Epithelial cell of prostate (primary cell): Measurements from ENCODE around the gene LMNTD2.
"Not testable (repeated sequence)": the region's sequence is repeated elsewhere in the genome, so short reads cannot be mapped to it uniquely, and the experiment has no call there.

Source experiments
- DNase-seq: peaks from one replicate; pipeline ENCODE4 v3.0.0-alpha.2; 2011; ENCODE audit warnings: low read depth, low spot score
- H3K27ac ChIP-seq: fragments of 450-650 bp; 2 replicates; pipeline ENCODE4 v1.5.1; 2017; ENCODE audit warnings: mild to moderate bottlenecking

Gene LMNTD2

GRCh38 chr11:587978-588380, 27.4 kb upstream of the LMNTD2 start:
- H3K27ac ChIP-seq: no peak overlapping the region
- no peak for DNase-seq

- no peak overlapping the region for H3K27ac ChIP-seq
- no peak for DNase-seq
Observed at GRCh38 chr11:587546-587945, 27.0 kb upstream of the LMNTD2 start.

GRCh38 chr11:586376-587316, 26.1 kb upstream of the LMNTD2 start:
- H3K27ac ChIP-seq: no peak overlapping the region
- DNase-seq: no peak

GRCh38 chr11:584287-584686, 23.7 kb upstream of the LMNTD2 start:
- H3K27ac ChIP-seq: no peak overlapping the region
- DNase-seq: no peak

- no peak for DNase-seq
- no peak overlapping the region for H3K27ac ChIP-seq
Observed at GRCh38 chr11:581752-582151, 21.2 kb upstream of the LMNTD2 start.

- no peak for DNase-seq
Observed at GRCh38 chr11:581342-581741, 20.8 kb upstream of the LMNTD2 start.

GRCh38 chr11:579830-580601, 19.5 kb upstream of the LMNTD2 start:
- DNase-seq: no peak
- H3K27ac ChIP-seq: no peak overlapping the region

More at GRCh38 chr11:581342-581741, 20.8 kb upstream of the LMNTD2 start:
- no peak overlapping the region for H3K27ac ChIP-seq

- DNase-seq: no peak
- H3K27ac ChIP-seq: peak overlapping the region; percentile 81
Observed at GRCh38 chr11:578276-579035, 17.9 kb upstream of the LMNTD2 start.

GRCh38 chr11:577611-577894, 17.0 kb upstream of the LMNTD2 start:
- peak overlapping the region; percentile 81 for H3K27ac ChIP-seq
- DNase-seq: no peak

- DNase-seq: no peak
- H3K27ac ChIP-seq: peak overlapping the region; percentile 81
Observed at GRCh38 chr11:576811-577610, 16.5 kb upstream of the LMNTD2 start.

GRCh38 chr11:575996-576768, 15.6 kb upstream of the LMNTD2 start, which contains the start of gene PHRF1:
Gene PHRF1, plus strand, starts transcription at chr11:576470. Its CDS starts 5,043 bp downstream, at chr11:581513.
- peak within 1 kb of the TSS; percentile 81 for H3K27ac ChIP-seq
- DNase-seq: peak; percentile 64

GRCh38 chr11:575313-575995, 14.9 kb upstream of the LMNTD2 start:
- no peak overlapping the region for H3K27ac ChIP-seq
- DNase-seq: no peak

- no peak for DNase-seq
- no peak overlapping the region for H3K27ac ChIP-seq
Observed at GRCh38 chr11:574632-575312, 14.2 kb upstream of the LMNTD2 start.

GRCh38 chr11:574031-574570, 13.6 kb upstream of the LMNTD2 start:
- H3K27ac ChIP-seq, DNase-seq: not testable (repeated sequence)

GRCh38 chr11:573146-573759, 12.7 kb upstream of the LMNTD2 start:
- no peak overlapping the region for H3K27ac ChIP-seq
- DNase-seq: no peak

- DNase-seq: no peak
- H3K27ac ChIP-seq: no peak overlapping the region
Observed at GRCh38 chr11:571802-572185, 11.3 kb upstream of the LMNTD2 start.

GRCh38 chr11:569158-569885, 8.8 kb upstream of the LMNTD2 start:
- no peak for DNase-seq
- peak overlapping the region; percentile 73 for H3K27ac ChIP-seq
